ENCODE measurements around the gene SDK1. TPM values are rescaled to one million over a fixed set of nuclear protein-coding genes. Genes with fewer than 3 reads are reported as not detected.

The SDK1 gene
- total and polyA plus RNA-seq, 12 donors = 1.0 to 5.3 (median 3.2) TPM

GRCh38 chr7:3558400-3558799, 257.3 kb downstream of the SDK1 start:
- Histone ChIP-seq H3K27ac (no peak overlapping the region), H3K9me3 (peaks cover 0 to 29% (median 0%) of the 10 kb centered on the region in 11 donors), H3K36me3 (no peaks in the 10 kb centered on the region), H3K4me3 (no peak overlapping the region), H3K27me3 (no peaks in the 10 kb centered on the region), H3K4me1 (peaks cover 0 to 22% (median 0%) of the 10 kb centered on the region in 9 donors)
- ATAC-seq = peak in 1 of 8 donors; percentile 45
- intact Hi-C loops (cut with DNase I) = no loop called here
- no peak for TF ChIP-seq CTCF (IDR thresholded peaks at IDR 0.05)
- WGBS, 2 donors = 41 to 56% methylated on average over 2 of the region's 2 CpGs
- DNase-seq = no peak

- ATAC-seq (peak in 1 of 8 donors; percentile 79), DNase-seq (peak in 1 of 2 donors; percentile 12)
- H3K9me3 ChIP-seq = peaks cover 0 to 29% (median 0%) of the 10 kb centered on the region in 11 donors
- 39 to 40% methylated on average over 3 of the region's 3 CpGs for WGBS, 2 donors
- no peak overlapping the region for H3K27ac ChIP-seq
- peaks cover 0 to 22% (median 0%) of the 10 kb centered on the region in 9 donors for H3K4me1 ChIP-seq
- H3K4me3 ChIP-seq = no peak overlapping the region
- intact Hi-C loops (cut with DNase I) = no loop called here
- H3K27me3 ChIP-seq = no peaks in the 10 kb centered on the region
- no peak for TF ChIP-seq CTCF (IDR thresholded peaks at IDR 0.05)
- H3K36me3 ChIP-seq = no peaks in the 10 kb centered on the region
Measured at GRCh38 chr7:3559278-3559677, 258.2 kb downstream of the SDK1 start.

DNA sequence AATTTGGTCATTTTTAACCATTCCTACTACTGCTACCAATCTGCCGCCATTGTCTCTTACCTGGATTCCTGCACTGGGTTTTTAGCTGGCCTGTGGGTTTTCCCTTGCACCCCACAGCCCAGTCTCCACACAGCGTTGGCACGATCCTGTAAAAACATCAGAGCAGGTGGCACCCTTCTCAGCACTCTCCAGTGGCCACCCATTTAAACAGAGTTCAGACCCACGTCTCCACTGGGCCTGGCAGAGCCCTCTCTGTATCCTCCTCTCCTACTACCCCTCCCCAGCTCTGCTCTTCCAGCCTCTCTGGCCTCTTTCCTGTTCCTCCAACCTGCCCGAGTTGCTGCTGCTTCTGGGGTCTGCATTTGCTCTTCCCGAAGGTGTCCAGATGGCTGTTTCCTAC, 259.4 kb downstream of the SDK1 start:
- Histone ChIP-seq H3K9me3 (peaks cover 0 to 20% (median 0%) of the 10 kb centered on the region in 11 donors), H3K27me3 (no peaks in the 10 kb centered on the region), H3K36me3 (no peaks in the 10 kb centered on the region), H3K4me1 (peaks cover 0 to 22% (median 0%) of the 10 kb centered on the region in 9 donors), H3K27ac (no peak overlapping the region), H3K4me3 (no peak overlapping the region)
- DNase-seq (no peak), ATAC-seq (no peak)
- intact Hi-C loops (cut with DNase I) = loop anchor here in 2 of 10 donors (10.0 kb wide), 1 partner anchor 64 kb away; no protein-coding TSS in a partner anchor
- WGBS, 2 donors = 84 to 85% methylated on average over 6 of the region's 6 CpGs
- TF ChIP-seq CTCF (IDR thresholded peaks at IDR 0.05) = no peak

DNA sequence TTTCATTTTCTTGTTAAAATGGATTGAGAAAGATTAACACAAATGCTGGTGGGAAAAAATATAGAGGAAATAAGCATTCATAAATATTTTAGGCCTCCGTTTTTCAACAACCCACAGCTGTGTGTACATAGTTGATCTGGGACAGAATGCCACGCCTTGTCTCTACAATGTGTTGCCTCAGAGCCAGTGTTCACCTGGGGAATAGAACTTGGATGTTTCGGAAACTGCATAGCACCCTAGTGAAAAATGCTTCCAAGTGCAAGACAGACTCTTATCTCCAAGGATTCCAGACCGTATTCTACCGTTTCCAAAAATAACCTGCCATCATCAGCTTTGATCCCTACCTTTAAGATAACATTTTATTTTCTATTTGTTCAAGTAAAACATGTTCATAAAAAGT, 260.9 kb downstream of the SDK1 start:
- ATAC-seq (no peak), DNase-seq (no peak)
- H3K36me3 ChIP-seq = no peaks in the 10 kb centered on the region
- H3K9me3 ChIP-seq = peaks cover 0 to 8% (median 0%) of the 10 kb centered on the region in 11 donors
- H3K4me3 ChIP-seq = no peak overlapping the region
- TF ChIP-seq CTCF (IDR thresholded peaks at IDR 0.05) = no peak
- 76% methylated on average over 5 of the region's 5 CpGs for WGBS, 2 donors
- intact Hi-C loops (cut with DNase I) = loop anchor here in 2 of 10 donors (10.0 kb wide), 1 partner anchor 63 kb away; no protein-coding TSS in a partner anchor
- no peaks in the 10 kb centered on the region for H3K27me3 ChIP-seq
- H3K27ac ChIP-seq = no peak overlapping the region
- H3K4me1 ChIP-seq = peaks cover 0 to 22% (median 0%) of the 10 kb centered on the region in 9 donors

All from heart right ventricle (tissue), 16 donors.